H1 (cell line): Measurements from ENCODE around the gene PTDSS2. TPM values are rescaled to one million over a fixed set of nuclear protein-coding genes. Genes with fewer than 3 reads are reported as not detected.
A peak's percentile ranks its signal among the peaks of the same experiment; 100 is the strongest.

Source experiments
- BRCA1 ChIP-seq: IDR thresholded peaks from 2 replicates; pipeline ENCODE4 v1.6.1; 2012; ENCODE audit warnings: low read depth, low read length, improper control_type of control experiment
- CBX5 ChIP-seq: fragments of 300-800, 300-1000 bp; sonication (generic); IDR thresholded peaks from 2 replicates; pipeline ENCODE4 v1.7.1; 2016; ENCODE audit warnings: antibody characterized with exemption, low read length, low read depth
- CBX8 ChIP-seq: fragments of 300-800, 300-1000 bp; sonication (generic); IDR thresholded peaks from 2 replicates; pipeline ENCODE4 v1.7.1; 2016; ENCODE audit warnings: low read depth, low read length, borderline replicate concordance
- CHD1 ChIP-seq: IDR thresholded peaks from 2 replicates; pipeline ENCODE4 v1.6.1; 2012; ENCODE audit warnings: low read depth, low read length, improper control_type of control experiment
- CHD2 ChIP-seq: IDR thresholded peaks from 2 replicates; pipeline ENCODE4 v1.6.1; 2012; ENCODE audit warnings: low read length, improper control_type of control experiment
- EP300 ChIP-seq, 2 experiments: IDR thresholded peaks; 1 replicate in 1 of 2; 2 replicates in 1 of 2; pipeline ENCODE4 v1.6.1; 2011 to 2012; ENCODE audit warnings: low read depth in 2 of 2, low read length in 2 of 2, mild to moderate bottlenecking in 2 of 2, borderline replicate concordance in 1 of 2, inconsistent platforms in 1 of 2, moderate library complexity in 1 of 2
- EZH2 ChIP-seq: fragments of 200-600 bp; sonication (generic); IDR thresholded peaks from 2 replicates; pipeline ENCODE4 v1.7.1; 2012; ENCODE audit warnings: low read depth, mild to moderate bottlenecking, moderate library complexity, low read length, inconsistent platforms; ENCODE audit not compliant: severe bottlenecking
- FOSL1 ChIP-seq: IDR thresholded peaks from 2 replicates; pipeline ENCODE4 v1.6.1; 2011; ENCODE audit warnings: mild to moderate bottlenecking, low read depth, low read length, moderate library complexity; ENCODE audit not compliant: insufficient read depth
- HDAC2 ChIP-seq, 2 experiments: fragments of 300-600 bp in 1 of 2; sonication (generic) in 1 of 2; IDR thresholded peaks; 2 replicates each; pipeline ENCODE4 v1.6.1; 2011 to 2012; ENCODE audit warnings: low read depth in 2 of 2, low read length in 2 of 2, mild to moderate bottlenecking in 2 of 2, moderate library complexity in 2 of 2, borderline replicate concordance in 1 of 2, inconsistent platforms in 1 of 2
- MAFK ChIP-seq: IDR thresholded peaks from 2 replicates; pipeline ENCODE4 v1.6.1; 2012; ENCODE audit warnings: low read depth, mild to moderate bottlenecking, improper control_type of control experiment, low read length
- MAX ChIP-seq: IDR thresholded peaks from 2 replicates; pipeline ENCODE4 v1.6.1; 2012; ENCODE audit warnings: inconsistent platforms
- NRF1 ChIP-seq: IDR thresholded peaks from 2 replicates; pipeline ENCODE4 v1.6.1; 2011; ENCODE audit warnings: mild to moderate bottlenecking, low read depth, low read length, improper control_type of control experiment
- RFX5 ChIP-seq: IDR thresholded peaks from 2 replicates; pipeline ENCODE4 v1.6.1; 2011; ENCODE audit warnings: low read depth, low read length, improper control_type of control experiment, borderline replicate concordance
- SAP30 ChIP-seq: fragments of 300-600 bp; sonication (generic); IDR thresholded peaks from 2 replicates; pipeline ENCODE4 v1.7.1; 2012; ENCODE audit warnings: low read length, moderate library complexity, mild to moderate bottlenecking, inconsistent platforms; ENCODE audit not compliant: insufficient read depth, insufficient replicate concordance
- SIX5 ChIP-seq: IDR thresholded peaks from 2 replicates; pipeline ENCODE4 v1.6.1; 2011; ENCODE audit warnings: mild to moderate bottlenecking, low read depth, low read length
- SP2 ChIP-seq: IDR thresholded peaks from 2 replicates; pipeline ENCODE4 v1.6.1; 2012; ENCODE audit warnings: mild to moderate bottlenecking, low read length, inconsistent platforms
- SRF ChIP-seq: IDR thresholded peaks from 2 replicates; pipeline ENCODE4 v1.6.1; 2011; ENCODE audit warnings: mild to moderate bottlenecking, low read depth, low read length, moderate library complexity
- TAF1 ChIP-seq: IDR thresholded peaks from 2 replicates; pipeline ENCODE4 v1.6.1; 2011; ENCODE audit warnings: mild to moderate bottlenecking, low read depth, low read length
- TAF7 ChIP-seq: optimal IDR thresholded peaks from 2 replicates; pipeline ENCODE3; 2011; ENCODE audit warnings: low read depth, mild to moderate bottlenecking, inconsistent platforms, low read length, moderate library complexity, borderline replicate concordance
- TCF12 ChIP-seq: IDR thresholded peaks from 2 replicates; pipeline ENCODE4 v1.6.1; 2011; ENCODE audit warnings: low read depth, mild to moderate bottlenecking, low read length
- TEAD4 ChIP-seq: IDR thresholded peaks from 2 replicates; pipeline ENCODE4 v1.6.1; 2012; ENCODE audit warnings: low read depth, low read length, inconsistent platforms, mixed read lengths
- polyA plus RNA-seq, 7 experiments: library from polyadenylated mRNA; depleted of rRNA in 3 of 7; stranded (reverse) in 5 of 7; unstranded in 2 of 7; fragments of >200 nt in 5 of 7; fragments of 200-250 nt in 2 of 7; gene quantifications; 1 replicate in 5 of 7; 2 replicates in 1 of 7; 4 replicates in 1 of 7; pipeline versions ENCODE4 v1.2.1 to v1.2.3, GENCODE V29; 2011 to 2013; ENCODE audit warnings: missing spikeins in 2 of 7, mixed read lengths in 2 of 7
- total RNA-seq: library from RNA; stranded (reverse); fragmentation: NEBNext Ultra II Directional; extraction: Animal tissue kit (Norgen Biotek cat#: 25700); gene quantifications from 2 replicates; pipeline ENCODE4 v1.2.1, GENCODE V29; 2021
- TF ChIP-seq, protein P1 (sequence below): IDR thresholded peaks from 2 replicates; pipeline ENCODE4 v1.6.1; 2012; ENCODE audit warnings: low read length, inconsistent platforms

Gene PTDSS2
- total and polyA plus RNA-seq, 2 of the 8 experiments (the other 6 are each of a cell fraction or from before 2014, with no cell fraction given): 48.7 to 68.2 TPM

DNA sequence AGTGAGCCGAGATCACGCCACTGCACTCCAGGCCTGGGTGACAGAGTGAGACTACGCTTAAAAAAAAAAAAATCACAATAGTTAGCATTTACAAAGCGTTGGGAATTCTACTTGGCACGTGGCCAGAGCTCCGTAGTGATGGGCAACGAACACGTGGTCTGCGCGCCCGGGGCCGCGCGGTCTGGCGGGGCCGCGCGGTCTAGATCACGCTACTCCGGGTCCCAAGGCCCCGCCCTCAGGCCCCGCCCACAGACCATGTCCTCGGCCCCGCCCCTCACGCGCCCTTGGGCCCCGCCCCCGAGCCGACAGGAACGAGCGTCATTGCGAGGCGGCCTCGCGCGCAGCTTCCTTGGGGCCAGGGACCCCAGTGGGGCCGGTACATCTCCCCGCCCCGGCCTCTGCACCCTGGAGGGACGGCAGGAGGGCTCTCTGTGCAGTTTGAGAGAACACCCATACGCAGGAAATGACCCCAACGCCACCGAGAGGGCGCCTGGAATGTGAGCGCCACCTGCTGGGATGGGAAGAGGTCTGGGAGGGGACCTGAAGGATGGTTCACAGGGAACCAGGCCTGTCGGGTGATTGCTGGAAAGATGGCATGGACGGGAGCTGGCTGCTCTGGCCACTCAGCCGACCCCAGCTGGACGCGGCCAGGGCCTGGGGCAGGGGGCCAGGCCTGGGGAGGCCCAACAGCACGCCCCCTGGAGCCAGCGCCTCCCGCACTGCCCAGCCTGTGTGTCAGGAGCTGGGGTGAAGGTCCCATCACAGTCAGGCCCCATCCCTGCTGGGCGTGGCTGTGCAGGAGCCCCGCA, 2.0 kb upstream of the PTDSS2 start (continued):
- TF ChIP-seq EP300 (IDR thresholded peaks at IDR 0.05; ENCODE audit: borderline replicate concordance in 1 of 2, low read depth in 2 of 2, low read length in 2 of 2) (no peak), SIX5 (no peak), TAF1 (peak; percentile 52; the same call in 1 of the 2 replicates), RFX5 (no peak), NRF1 (no peak), TCF12 (no peak), MAFK (no peak), CHD2 (no peak), TEAD4 (peak; percentile 85), BRCA1 (no peak), FOSL1 (no peak), SRF (no peak), HDAC2 (IDR thresholded peaks at IDR 0.05; ENCODE audit: borderline replicate concordance in 1 of 2, low read depth in 2 of 2, low read length in 2 of 2) (no peak), CHD1 (no peak), TAF7 (peak; percentile 30), EZH2 (no peak), MAX (peak; percentile 97), SAP30 (no peak), SP2 (no peak), CBX8 (no peak), CBX5 (no peak)
- TF ChIP-seq, protein P1, sequence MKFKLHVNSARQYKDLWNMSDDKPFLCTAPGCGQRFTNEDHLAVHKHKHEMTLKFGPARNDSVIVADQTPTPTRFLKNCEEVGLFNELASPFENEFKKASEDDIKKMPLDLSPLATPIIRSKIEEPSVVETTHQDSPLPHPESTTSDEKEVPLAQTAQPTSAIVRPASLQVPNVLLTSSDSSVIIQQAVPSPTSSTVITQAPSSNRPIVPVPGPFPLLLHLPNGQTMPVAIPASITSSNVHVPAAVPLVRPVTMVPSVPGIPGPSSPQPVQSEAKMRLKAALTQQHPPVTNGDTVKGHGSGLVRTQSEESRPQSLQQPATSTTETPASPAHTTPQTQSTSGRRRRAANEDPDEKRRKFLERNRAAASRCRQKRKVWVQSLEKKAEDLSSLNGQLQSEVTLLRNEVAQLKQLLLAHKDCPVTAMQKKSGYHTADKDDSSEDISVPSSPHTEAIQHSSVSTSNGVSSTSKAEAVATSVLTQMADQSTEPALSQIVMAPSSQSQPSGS: no peak
